PFSK-1 (cell line): ENCODE measurements around the gene KCNK13.

Source experiments
- SIN3A ChIP-seq: IDR thresholded peaks from 2 replicates; pipeline ENCODE4 v1.6.1; 2012; ENCODE audit warnings: mild to moderate bottlenecking, low read length, moderate library complexity, borderline replicate concordance; ENCODE audit not compliant: insufficient read depth
- TAF1 ChIP-seq: IDR thresholded peaks from 2 replicates; pipeline ENCODE4 v1.6.1; 2012; ENCODE audit warnings: low read length, control low read depth, borderline replicate concordance; ENCODE audit not compliant: insufficient read depth

GRCh38 chr14:90062822-90063539, 1.2 kb downstream of the KCNK13 start:
- TF ChIP-seq TAF1 (no peak), SIN3A (no peak)
